ENCODE measurements around the gene CCNJL. TPM values are rescaled to one million over a fixed set of nuclear protein-coding genes. Genes with fewer than 3 reads are reported as not detected.
A peak's percentile ranks its signal among the peaks of the same experiment; 100 is the strongest.

The CCNJL gene
- total and polyA plus RNA-seq, 2 donors (not counting 1 experiment from before 2014, with no cell fraction given), result 0.03 to 0.67 TPM

GRCh38 chr5:160271836-160272235, 40.5 kb downstream of the CCNJL start:
- Mint-ChIP-seq H3K4me3 (peak overlapping the region; percentile 59), H3K27ac (no peak overlapping the region), H3K4me1 (peaks cover 9% of the 10 kb centered on the region), H3K27me3 (peaks cover 7% of the 10 kb centered on the region), H3K9me3 (ENCODE audit: insufficient read depth) (no peaks in the 10 kb centered on the region)
- H3K9ac ChIP-seq (ENCODE audit: low read length), result peak overlapping the region; percentile 30
- DNase-seq, result no peak
- TF ChIP-seq CTCF (IDR thresholded peaks at IDR 0.05) (no peak), EZH2 (IDR thresholded peaks at IDR 0.05; ENCODE audit: borderline replicate concordance, insufficient read depth, low read depth, low read length, poor library complexity, severe bottlenecking) (no peak)
- no peak overlapping the region for H3K27ac ChIP-seq (ENCODE audit: low read length in 2 of 2)
- ChIA-PET CTCF (no interaction called here), POLR2A (no interaction called here)
- WGBS (ENCODE audit: insufficient coverage), result 12% methylated on average over 3 of the region's 6 CpGs
- peak overlapping the region; percentile 66 for H2AFZ ChIP-seq (ENCODE audit: insufficient read depth, low read depth, low read length, poor library complexity, severe bottlenecking)
- H3K4me1 ChIP-seq (ENCODE audit: control insufficient read depth in 2 of 2, insufficient read depth in 2 of 2, low read length in 2 of 2), result peaks cover 11 to 13% of the 10 kb centered on the region in 2 donors
- H4K20me1 ChIP-seq (ENCODE audit: control insufficient read depth, insufficient read depth, low read length, poor library complexity, severe bottlenecking), result no peaks in the 10 kb centered on the region
- H3K36me3 ChIP-seq (replicated peaks in 1 of 2; ENCODE audit: control extremely low read depth in 1 of 2, control insufficient read depth in 1 of 2, extremely low read depth in 1 of 2, insufficient read depth in 2 of 2, low read length in 1 of 2), result no peaks in the 10 kb centered on the region
- no peaks in the 10 kb centered on the region for H3K79me2 ChIP-seq (ENCODE audit: control insufficient read depth, insufficient read depth, low read length)
- H3K9me3 ChIP-seq (ENCODE audit: control extremely low read depth in 1 of 3, control insufficient read depth in 2 of 3, insufficient read depth in 1 of 3, low read length in 2 of 3), result no peaks in the 10 kb centered on the region
- no peak for ATAC-seq (ENCODE audit: low read depth)
- peak overlapping the region; percentile 50 for H3K4me2 ChIP-seq (replicated peaks; ENCODE audit: low read depth, low read length, poor library complexity, severe bottlenecking)
- no peak overlapping the region for H3K4me3 ChIP-seq (ENCODE audit: control extremely low read depth in 1 of 5, extremely low read depth in 1 of 5, insufficient read depth in 1 of 5, low read depth in 2 of 5, low read length in 4 of 5)
- no peaks in the 10 kb centered on the region for H3K27me3 ChIP-seq (replicated peaks in 1 of 4; ENCODE audit: control extremely low read depth in 1 of 4, control insufficient read depth in 3 of 4, insufficient read depth in 4 of 4, low read length in 3 of 4)
- intact Hi-C loops (cut with micrococcal nuclease), result no loop called here

- Histone ChIP-seq H3K36me3 (replicated peaks in 1 of 2; ENCODE audit: control extremely low read depth in 1 of 2, control insufficient read depth in 1 of 2, extremely low read depth in 1 of 2, insufficient read depth in 2 of 2, low read length in 1 of 2) (no peaks in the 10 kb centered on the region), H3K4me1 (ENCODE audit: control insufficient read depth in 2 of 2, insufficient read depth in 2 of 2, low read length in 2 of 2) (peaks cover 11 to 13% of the 10 kb centered on the region in 2 donors), H3K79me2 (ENCODE audit: control insufficient read depth, insufficient read depth, low read length) (no peaks in the 10 kb centered on the region), H3K4me2 (replicated peaks; ENCODE audit: low read depth, low read length, poor library complexity, severe bottlenecking) (peak overlapping the region; percentile 50), H2AFZ (ENCODE audit: insufficient read depth, low read depth, low read length, poor library complexity, severe bottlenecking) (peak overlapping the region; percentile 66), H3K27ac (ENCODE audit: low read length in 2 of 2) (no peak overlapping the region), H3K9me3 (ENCODE audit: control extremely low read depth in 1 of 3, control insufficient read depth in 2 of 3, insufficient read depth in 1 of 3, low read length in 2 of 3) (no peaks in the 10 kb centered on the region), H3K9ac (ENCODE audit: low read length) (peak overlapping the region; percentile 30), H3K4me3 (ENCODE audit: control extremely low read depth in 1 of 5, extremely low read depth in 1 of 5, insufficient read depth in 1 of 5, low read depth in 2 of 5, low read length in 4 of 5) (no peak overlapping the region), H3K27me3 (replicated peaks in 1 of 4; ENCODE audit: control extremely low read depth in 1 of 4, control insufficient read depth in 3 of 4, insufficient read depth in 4 of 4, low read length in 3 of 4) (no peaks in the 10 kb centered on the region), H4K20me1 (ENCODE audit: control insufficient read depth, insufficient read depth, low read length, poor library complexity, severe bottlenecking) (no peaks in the 10 kb centered on the region)
- CTCF ChIA-PET, result no interaction called here
- intact Hi-C loops (cut with micrococcal nuclease), result no loop called here
- H3K4me1 Mint-ChIP-seq, result peaks cover 9% of the 10 kb centered on the region
- H3K27me3 Mint-ChIP-seq, result peaks cover 8% of the 10 kb centered on the region
- no peak for ATAC-seq (ENCODE audit: low read depth)
- no peaks in the 10 kb centered on the region for H3K9me3 Mint-ChIP-seq (ENCODE audit: insufficient read depth)
- WGBS (ENCODE audit: insufficient coverage), result 12% methylated on average over 8 of the region's 8 CpGs
- TF ChIP-seq CTCF (IDR thresholded peaks at IDR 0.05) (no peak), EZH2 (IDR thresholded peaks at IDR 0.05; ENCODE audit: borderline replicate concordance, insufficient read depth, low read depth, low read length, poor library complexity, severe bottlenecking) (no peak)
- DNase-seq, result no peak
- no peak overlapping the region for H3K27ac Mint-ChIP-seq
- H3K4me3 Mint-ChIP-seq, result peak overlapping the region; percentile 59
- POLR2A ChIA-PET, result no interaction called here
Observed at GRCh38 chr5:160271396-160271795, 41.0 kb downstream of the CCNJL start.

All from B cell (primary cell).